ENCODE data around the gene STK17B. TPM values are rescaled to one million over a fixed set of nuclear protein-coding genes. Genes with fewer than 3 reads are reported as not detected.

Gene STK17B
- polyA plus RNA-seq, 2 of the 4 experiments (the other 2 are of a cell fraction) = 4.0 to 9.2 TPM

DNA sequence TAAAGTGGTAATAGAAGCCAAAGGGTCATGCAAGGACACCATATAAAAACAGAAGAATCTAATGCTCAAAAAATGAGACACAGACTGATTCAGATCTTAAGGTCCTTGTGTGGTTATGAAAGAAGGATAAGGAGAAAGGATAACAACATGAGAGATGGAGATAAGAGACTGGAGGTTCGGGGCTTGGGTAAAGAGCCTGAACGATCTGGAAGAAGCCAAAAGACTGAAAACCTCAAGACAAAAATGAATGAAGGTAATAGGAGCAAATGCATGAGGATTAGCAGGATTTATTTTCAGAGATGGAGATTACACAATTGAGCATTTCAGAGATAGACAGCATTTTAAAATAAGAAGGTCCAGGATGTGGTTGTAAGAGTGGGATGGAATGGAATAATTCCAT, 26.1 kb downstream of the STK17B start:
- Histone ChIP-seq H3K9me3 (no peaks in the 10 kb centered on the region), H3K4me3 (no peak overlapping the region), H3K27ac (no peak overlapping the region), H3K4me2 (no peak overlapping the region), H3K4me1 (0 out of 3 replicates have a peak, but pooled peaks cover 3% of the 10 kb centered on the region)
- FAIRE-seq = no peak
- ATAC-seq = no peak
- no peak for DNase-seq (ENCODE audit: low read depth in 1 of 2, low spot score in 1 of 2)
- WGBS (ENCODE audit: missing lambda C conversion rate) = 80% methylated on average over 2 of the region's 2 CpGs
- ChIA-PET POLR2A (no interaction called here), CTCF (no interaction called here)
- TF ChIP-seq CTCF (IDR thresholded peaks at IDR 0.05) (no peak), ZNF302 (CRISPR knock-in tag; IDR thresholded peaks at IDR 0.05) (no peak), KDM1A (IDR thresholded peaks at IDR 0.05; ENCODE audit: low read depth) (no peak), FOSL2 (IDR thresholded peaks at IDR 0.05) (no peak), FOSL2 (CRISPR knock-in tag; IDR thresholded peaks at IDR 0.05) (no peak), RCOR1 (IDR thresholded peaks at IDR 0.05; ENCODE audit: low read depth, low read length) (no peak), CHD4 (IDR thresholded peaks at IDR 0.05; ENCODE audit: borderline replicate concordance) (no peak), CEBPB (IDR thresholded peaks at IDR 0.05) (no peak)

GRCh38 chr2:196144513-196145126, 26.8 kb downstream of the STK17B start:
- 0 out of 3 replicates have a peak, but pooled peaks cover 3% of the 10 kb centered on the region for H3K4me1 ChIP-seq
- ATAC-seq (no peak), FAIRE-seq (no peak), DNase-seq (ENCODE audit: low read depth in 1 of 2, low spot score in 1 of 2) (no peak)
- TF ChIP-seq ZSCAN20 (CRISPR knock-in tag; IDR thresholded peaks at IDR 0.05) (no peak), ZFP36 (IDR thresholded peaks at IDR 0.05; ENCODE audit: borderline replicate concordance, partially characterized antibody) (no peak), GATA3 (IDR thresholded peaks at IDR 0.05; ENCODE audit: borderline replicate concordance) (no peak), RAD21 (conservative IDR thresholded peaks at IDR 0.05 in 1 of 2, IDR thresholded peaks at IDR 0.05 in 1 of 2) (no peak), JUNB (IDR thresholded peaks at IDR 0.05) (no peak), E2F6 (IDR thresholded peaks at IDR 0.05; ENCODE audit: borderline replicate concordance, low read depth) (no peak), FOSB (CRISPR knock-in tag; IDR thresholded peaks at IDR 0.05) (no peak), HOXB5 (CRISPR knock-in tag; IDR thresholded peaks at IDR 0.05) (no peak), ZC3H11A (IDR thresholded peaks at IDR 0.05) (no peak), MAZ (IDR thresholded peaks at IDR 0.05; ENCODE audit: borderline replicate concordance, low read depth, low read length) (no peak), HOXA7 (CRISPR knock-in tag; IDR thresholded peaks at IDR 0.05) (no peak), EHF (CRISPR knock-in tag; IDR thresholded peaks at IDR 0.05) (no peak)
- TF ChIP-seq, protein P1, sequence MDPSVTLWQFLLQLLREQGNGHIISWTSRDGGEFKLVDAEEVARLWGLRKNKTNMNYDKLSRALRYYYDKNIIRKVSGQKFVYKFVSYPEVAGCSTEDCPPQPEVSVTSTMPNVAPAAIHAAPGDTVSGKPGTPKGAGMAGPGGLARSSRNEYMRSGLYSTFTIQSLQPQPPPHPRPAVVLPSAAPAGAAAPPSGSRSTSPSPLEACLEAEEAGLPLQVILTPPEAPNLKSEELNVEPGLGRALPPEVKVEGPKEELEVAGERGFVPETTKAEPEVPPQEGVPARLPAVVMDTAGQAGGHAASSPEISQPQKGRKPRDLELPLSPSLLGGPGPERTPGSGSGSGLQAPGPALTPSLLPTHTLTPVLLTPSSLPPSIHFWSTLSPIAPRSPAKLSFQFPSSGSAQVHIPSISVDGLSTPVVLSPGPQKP (IDR thresholded peaks at IDR 0.05; ENCODE audit: low read depth, low read length) = no peak
- TF ChIP-seq, protein P2, sequence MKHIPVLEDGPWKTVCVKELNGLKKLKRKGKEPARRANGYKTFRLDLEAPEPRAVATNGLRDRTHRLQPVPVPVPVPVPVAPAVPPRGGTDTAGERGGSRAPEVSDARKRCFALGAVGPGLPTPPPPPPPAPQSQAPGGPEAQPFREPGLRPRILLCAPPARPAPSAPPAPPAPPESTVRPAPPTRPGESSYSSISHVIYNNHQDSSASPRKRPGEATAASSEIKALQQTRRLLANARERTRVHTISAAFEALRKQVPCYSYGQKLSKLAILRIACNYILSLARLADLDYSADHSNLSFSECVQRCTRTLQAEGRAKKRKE (CRISPR knock-in tag; IDR thresholded peaks at IDR 0.05; ENCODE audit: low read depth) = no peak
- no peak overlapping the region for H3K27ac ChIP-seq
- ChIA-PET POLR2A (no interaction called here), CTCF (no interaction called here)
- WGBS (ENCODE audit: missing lambda C conversion rate) = 88% methylated on average over 5 of the region's 5 CpGs
- no peak overlapping the region for H3K4me3 ChIP-seq
- no peak overlapping the region for H3K4me2 ChIP-seq
- H3K9me3 ChIP-seq = no peaks in the 10 kb centered on the region

Measured in A549 (cell line).